Psoas muscle (tissue), 8 donors: ENCODE results near the gene MCL1. TPM values are rescaled to one million over a fixed set of nuclear protein-coding genes. Genes with fewer than 3 reads are reported as not detected.
A peak's percentile ranks its signal among the peaks of the same experiment; 100 is the strongest.

Experiments
- ATAC-seq, 4 donors: fragments of 200-7000 bp; cut with Tn5 transposase; one replicate each; pipeline ENCODE4 v1.9.1; 2020; ENCODE audit warnings: moderate library complexity in 3 of 4, mild to moderate bottlenecking in 2 of 4
- DNase-seq, 2 donors: peaks; one replicate each; pipeline ENCODE4 v3.0.0-alpha.2; 2020
- H3K27ac ChIP-seq: fragments of 200-600 bp; one replicate; pipeline ENCODE4 v1.8.0; 2022
- H3K27me3 ChIP-seq, 3 donors: fragments of 200-600 bp in 1 of 3; one replicate each; pipeline versions ENCODE4 v1.6.1 to v1.8.0; 2013 to 2022; ENCODE audit warnings: low read length in 2 of 3, mild to moderate bottlenecking in 2 of 3, moderate library complexity in 1 of 3; ENCODE audit not compliant: insufficient read depth in 3 of 3
- H3K36me3 ChIP-seq, 2 donors: fragments of 200-600 bp in 1 of 2; one replicate each; pipeline versions ENCODE4 v1.6.1 to v1.8.0; 2013 to 2022; ENCODE audit warnings: low read depth in 1 of 2, mild to moderate bottlenecking in 1 of 2, moderate library complexity in 1 of 2; ENCODE audit not compliant: insufficient read depth in 1 of 2
- H3K4me1 ChIP-seq: fragments of 200-600 bp; one replicate; pipeline ENCODE4 v1.8.0; 2022
- H3K4me3 ChIP-seq: fragments of 200-600 bp; one replicate; pipeline ENCODE4 v1.8.0; 2022; ENCODE audit warnings: mild to moderate bottlenecking
- H3K9me3 ChIP-seq: fragments of 200-600 bp; one replicate; pipeline ENCODE4 v1.8.0; 2022
- CTCF ChIP-seq: fragments of 200-600 bp; IDR thresholded peaks from one replicate; pipeline ENCODE4 v1.8.0; 2022; ENCODE audit warnings: antibody characterized with exemption
- WGBS, 3 donors: extraction: QIAGEN DNeasy Blood & Tissue Kit; methylation state at CpG; one replicate each; pipeline versions ENCODE4 v1.1.6 to v1.1.7; 2013; 5-methylcytosine and 5-hydroxymethylcytosine counted together
- intact Hi-C, 2 donors: fragments of 100-400 bp; cut with DNase I; formaldehyde crosslinking; loops; one replicate each; pipeline versions ENCODE4 v1.11.0 to v1.14.2; 2022
- polyA plus RNA-seq, 3 donors: library from polyadenylated mRNA; stranded (reverse); fragments of 200-250 nt; gene quantifications; one replicate each; pipeline ENCODE4 v1.2.3, GENCODE V29; 2013
- total RNA-seq, 4 donors: library from RNA; stranded (reverse); fragmentation: NEBNext Ultra II Directional in 2 of 4; extraction: Animal tissue kit (Norgen Biotek cat#: 25700) in 2 of 4; gene quantifications; one replicate each; pipeline versions ENCODE4 v1.2.1 to v1.2.4, GENCODE V29; 2021 to 2023
- donor health status: healthy with polysubstance abuse.
- donor health status: DM: no; HTN: no; CAD: no; lungs with moderate emphysema.
- donor health status: Bipolar disorder and iron deficiency.
- donor health status: healthy.
- donor health status: DM: yes; HTN: yes; CAD: no.
- donor health status: DM: no; HTN: no; CAD: no.
- donor health status: DM: no; HTN: no; CAD: no.
- donor health status: DM: yes; HTN: yes; CAD: no.

MCL1 gene
- total and polyA plus RNA-seq, 7 donors: 97.2 to 192 (median 128) TPM

- H3K4me3 ChIP-seq: no peak overlapping the region
- H3K27ac ChIP-seq: no peak overlapping the region
- H3K27me3 ChIP-seq: no peaks in the 10 kb centered on the region
- no peak for TF ChIP-seq CTCF
- H3K9me3 ChIP-seq: no peaks in the 10 kb centered on the region
- WGBS, 3 donors: 88 to 90% (median 89%) methylated on average over 7 to 8 of the region's 8 CpGs
- DNase-seq: no peak
- peaks cover 10% of the 10 kb centered on the region for H3K4me1 ChIP-seq
- no peak for ATAC-seq
- intact Hi-C loops: no loop called here
- H3K36me3 ChIP-seq: peaks cover 0 to 27% of the 10 kb centered on the region in 2 donors
Measured at GRCh38 chr1:150554086-150554452, 25.3 kb downstream of the MCL1 start.

- ATAC-seq (no peak), DNase-seq (no peak)
- 83 to 85% (median 85%) methylated on average over 19 to 23 of the region's 23 CpGs for WGBS, 3 donors
- H3K9me3 ChIP-seq: no peaks in the 10 kb centered on the region
- intact Hi-C loops: no loop called here
- peaks cover 10% of the 10 kb centered on the region for H3K4me1 ChIP-seq
- no peak for TF ChIP-seq CTCF
- H3K36me3 ChIP-seq: peaks cover 0 to 27% of the 10 kb centered on the region in 2 donors
- no peak overlapping the region for H3K4me3 ChIP-seq
- H3K27ac ChIP-seq: no peak overlapping the region
- no peaks in the 10 kb centered on the region for H3K27me3 ChIP-seq
Measured at GRCh38 chr1:150553392-150554085, 25.9 kb downstream of the MCL1 start.

GRCh38 chr1:150552911-150553289 lies 26.5 kb downstream of the MCL1 start:
- ATAC-seq: no peak
- DNase-seq: peak in 1 of 2 donors; percentile 55
- Histone ChIP-seq H3K4me1 (peaks cover 10% of the 10 kb centered on the region), H3K36me3 (peaks cover 0 to 23% of the 10 kb centered on the region in 2 donors), H3K27ac (peak overlapping the region; percentile 78), H3K9me3 (no peaks in the 10 kb centered on the region), H3K4me3 (no peak overlapping the region), H3K27me3 (no peaks in the 10 kb centered on the region)
- intact Hi-C loops: no loop called here
- TF ChIP-seq CTCF: no peak
- 74 to 86% (median 77%) methylated on average over 12 of the region's 12 CpGs for WGBS, 3 donors

GRCh38 chr1:150552128-150552910 lies 27.1 kb downstream of the MCL1 start:
- Histone ChIP-seq H3K36me3 (peaks cover 0 to 17% of the 10 kb centered on the region in 2 donors), H3K4me3 (no peak overlapping the region), H3K4me1 (peaks cover 10% of the 10 kb centered on the region), H3K27me3 (no peaks in the 10 kb centered on the region), H3K27ac (peak overlapping the region; percentile 78), H3K9me3 (no peaks in the 10 kb centered on the region)
- peak; percentile 35 to 72 (median 56) for ATAC-seq
- intact Hi-C loops: no loop called here
- WGBS, 3 donors: 31 to 43% (median 34%) methylated on average over 13 of the region's 13 CpGs
- TF ChIP-seq CTCF: no peak
- DNase-seq: peak; percentile 91 to 92
